ENCODE results near the gene CDC14A. TPM values are rescaled to one million over a fixed set of nuclear protein-coding genes. Genes with fewer than 3 reads are reported as not detected.
"Not testable (repeated sequence)": the region's sequence is repeated elsewhere in the genome, so short reads cannot be mapped to it uniquely, and the experiment has no call there.

The CDC14A gene
- total RNA-seq, 1 donor from 2014 or later = 25.5 TPM

GRCh38 chr1:100361511-100362089 is 9.3 kb downstream of the CDC14A start:
- intact Hi-C loops (cut with micrococcal nuclease) = no loop called here

- intact Hi-C loops (cut with micrococcal nuclease) = no loop called here
Observed at GRCh38 chr1:100362821-100363466, 10.6 kb downstream of the CDC14A start.

- intact Hi-C loops (cut with micrococcal nuclease) = no loop called here
Observed at GRCh38 chr1:100363831-100364230, 11.5 kb downstream of the CDC14A start.

- intact Hi-C loops (cut with micrococcal nuclease) = loop anchor here (1.0 kb wide), 1 partner anchor 13 kb away; no protein-coding TSS in a partner anchor
Observed at GRCh38 chr1:100364697-100365096, 12.4 kb downstream of the CDC14A start.

GRCh38 chr1:100366209-100366525 is 13.9 kb downstream of the CDC14A start:
- intact Hi-C loops (cut with micrococcal nuclease) = no loop called here

GRCh38 chr1:100369339-100369738 is 17.0 kb downstream of the CDC14A start:
- intact Hi-C loops (cut with micrococcal nuclease) = not testable (repeated sequence)

- intact Hi-C loops (cut with micrococcal nuclease) = not testable (repeated sequence)
Observed at GRCh38 chr1:100373953-100374352, 21.6 kb downstream of the CDC14A start.

- intact Hi-C loops (cut with micrococcal nuclease) = loop anchor here (1.0 kb wide), 2 partner anchors 12 to 63 kb away; no protein-coding TSS in a partner anchor
Observed at GRCh38 chr1:100376890-100377289, 24.6 kb downstream of the CDC14A start.

- intact Hi-C loops (cut with micrococcal nuclease) = loop anchor here (1.0 to 2.0 kb wide), 4 partner anchors 12 to 63 kb away; partner anchors contain the start of gene CDC14A
Observed at GRCh38 chr1:100377590-100378361, 25.5 kb downstream of the CDC14A start.

- intact Hi-C loops (cut with micrococcal nuclease) = loop anchor here (1.0 to 2.0 kb wide), 2 partner anchors 22 to 27 kb away; partner anchors contain the start of gene CDC14A
Observed at GRCh38 chr1:100378956-100379355, 26.6 kb downstream of the CDC14A start.

- intact Hi-C loops (cut with micrococcal nuclease) = no loop called here
Observed at GRCh38 chr1:100380635-100381034, 28.3 kb downstream of the CDC14A start.

GRCh38 chr1:100382657-100383056 is 30.4 kb downstream of the CDC14A start:
- intact Hi-C loops (cut with micrococcal nuclease) = no loop called here

GRCh38 chr1:100383743-100384405 is 31.6 kb downstream of the CDC14A start:
- intact Hi-C loops (cut with micrococcal nuclease) = no loop called here

GRCh38 chr1:100387209-100387608 is 34.9 kb downstream of the CDC14A start:
- intact Hi-C loops (cut with micrococcal nuclease) = no loop called here

- intact Hi-C loops (cut with micrococcal nuclease) = no loop called here
Observed at GRCh38 chr1:100387657-100388350, 35.5 kb downstream of the CDC14A start.

- intact Hi-C loops (cut with micrococcal nuclease) = no loop called here
Observed at GRCh38 chr1:100390531-100390930, 38.2 kb downstream of the CDC14A start.

GRCh38 chr1:100391675-100392074 is 39.4 kb downstream of the CDC14A start:
- intact Hi-C loops (cut with micrococcal nuclease) = no loop called here

- intact Hi-C loops (cut with micrococcal nuclease) = no loop called here
Observed at GRCh38 chr1:100392756-100393155, 40.5 kb downstream of the CDC14A start.

- intact Hi-C loops (cut with micrococcal nuclease) = no loop called here
Observed at GRCh38 chr1:100394285-100394684, 42.0 kb downstream of the CDC14A start.

GRCh38 chr1:100395913-100396312 is 43.6 kb downstream of the CDC14A start:
- intact Hi-C loops (cut with micrococcal nuclease) = no loop called here

- intact Hi-C loops (cut with micrococcal nuclease) = no loop called here
Observed at GRCh38 chr1:100396651-100397050, 44.3 kb downstream of the CDC14A start.
